CD14-positive monocyte (primary cell): ENCODE measurements around the gene GRID1. TPM values are rescaled to one million over a fixed set of nuclear protein-coding genes. Genes with fewer than 3 reads are reported as not detected.

Experiments used
- DNase-seq, 3 donors: peaks; one replicate each; pipeline ENCODE4 v3.0.0-alpha.2; 2011 to 2022
- H2AFZ ChIP-seq: 2 replicates; pipeline ENCODE4 v1.6.0; 2012; ENCODE audit warnings: mild to moderate bottlenecking, low read depth, low read length, inconsistent platforms; ENCODE audit not compliant: insufficient read depth, poor library complexity, severe bottlenecking
- H3K27ac ChIP-seq, 2 donors: 1 replicate in 1 of 2; 2 replicates in 1 of 2; pipeline ENCODE4 v1.5.1; 2012 to 2013; ENCODE audit warnings: low read length in 2 of 2, control low read depth in 1 of 2, inconsistent platforms in 1 of 2, low read depth in 1 of 2, mild to moderate bottlenecking in 1 of 2
- H3K27me3 ChIP-seq, 2 donors: one replicate each; pipeline versions ENCODE4 v1.6.0 to v1.6.1; 2011 to 2013; ENCODE audit warnings: low read length in 2 of 2; ENCODE audit not compliant: control insufficient read depth in 2 of 2, insufficient read depth in 2 of 2
- H3K36me3 ChIP-seq, 2 donors: replicated peaks in 1 of 2; 1 replicate in 1 of 2; 2 replicates in 1 of 2; pipeline versions ENCODE4 v1.5.1 to v1.6.1; 2012 to 2013; ENCODE audit warnings: low read length in 2 of 2, control low read depth in 1 of 2, inconsistent platforms in 1 of 2, mild to moderate bottlenecking in 1 of 2; ENCODE audit not compliant: insufficient read depth in 2 of 2, control insufficient read depth in 1 of 2
- H3K4me1 ChIP-seq, 2 donors: 1 replicate in 1 of 2; 2 replicates in 1 of 2; pipeline versions ENCODE4 v1.5.1 to v1.6.1; 2012 to 2013; ENCODE audit warnings: low read length in 2 of 2, control low read depth in 1 of 2, inconsistent platforms in 1 of 2, mild to moderate bottlenecking in 1 of 2, moderate library complexity in 1 of 2; ENCODE audit not compliant: insufficient read depth in 2 of 2, control insufficient read depth in 1 of 2
- H3K4me2 ChIP-seq: replicated peaks from 2 replicates; pipeline ENCODE3; 2012; ENCODE audit warnings: low read length, moderate library complexity, mild to moderate bottlenecking; ENCODE audit not compliant: poor library complexity, severe bottlenecking; ENCODE audit errors: extremely low read depth
- H3K4me3 ChIP-seq, 3 experiments: fragments of 200-600 bp in 1 of 3; sonication (generic) in 1 of 3; replicated peaks in 1 of 3; 1 replicate in 2 of 3; 2 replicates in 1 of 3; pipeline ENCODE4 v1.5.1; 2011 to 2013; ENCODE audit warnings: low read length in 3 of 3, mild to moderate bottlenecking in 3 of 3, control low read depth in 2 of 3, low read depth in 2 of 3, inconsistent platforms in 1 of 3, moderate library complexity in 1 of 3
- H3K79me2 ChIP-seq: 2 replicates; pipeline ENCODE4 v1.6.0; 2012; ENCODE audit warnings: mild to moderate bottlenecking, control low read depth, inconsistent platforms, low read length, moderate library complexity; ENCODE audit not compliant: insufficient read depth
- H3K9ac ChIP-seq: 2 replicates; pipeline ENCODE4 v1.6.0; 2017; ENCODE audit warnings: low read length, mild to moderate bottlenecking; ENCODE audit not compliant: insufficient read depth, poor library complexity, severe bottlenecking
- H3K9me3 ChIP-seq, 2 donors: replicated peaks in 1 of 2; 1 replicate in 1 of 2; 2 replicates in 1 of 2; pipeline versions ENCODE4 v1.5.1 to v1.6.1; 2012 to 2013; ENCODE audit warnings: low read length in 2 of 2, control low read depth in 1 of 2; ENCODE audit not compliant: control insufficient read depth in 1 of 2, insufficient read depth in 1 of 2
- H4K20me1 ChIP-seq: 2 replicates; pipeline ENCODE4 v1.6.0; 2012; ENCODE audit warnings: mild to moderate bottlenecking, low read length, control low read depth, moderate library complexity; ENCODE audit not compliant: insufficient read depth
- H3K27ac Mint-ChIP-seq, 7 donors: one replicate each; pipeline ENCODE4 v1.8.0; 2020; ENCODE audit warnings: mild to moderate bottlenecking in 7 of 7, mixed read lengths in 7 of 7, moderate library complexity in 6 of 7, inconsistent platforms in 2 of 7
- H3K27me3 Mint-ChIP-seq, 3 donors: one replicate each; pipeline ENCODE4 v1.8.0; 2021 to 2022; ENCODE audit warnings: low read depth in 3 of 3, mild to moderate bottlenecking in 3 of 3, mixed read lengths in 3 of 3, moderate library complexity in 3 of 3, inconsistent platforms in 1 of 3
- H3K36me3 Mint-ChIP-seq, 2 donors: one replicate each; pipeline ENCODE4 v1.8.0; 2020; ENCODE audit warnings: mixed read lengths in 2 of 2, inconsistent platforms in 1 of 2, mild to moderate bottlenecking in 1 of 2
- H3K4me1 Mint-ChIP-seq: one replicate; pipeline ENCODE4 v1.8.0; 2020; ENCODE audit warnings: mild to moderate bottlenecking, mixed read lengths
- H3K4me3 Mint-ChIP-seq, 2 donors: one replicate each; pipeline ENCODE4 v1.8.0; 2020; ENCODE audit warnings: mild to moderate bottlenecking in 2 of 2, mixed read lengths in 2 of 2, moderate library complexity in 1 of 2
- H3K9me3 Mint-ChIP-seq, 7 donors: one replicate each; pipeline ENCODE4 v1.8.0; 2020 to 2022; ENCODE audit warnings: mixed read lengths in 7 of 7, mild to moderate bottlenecking in 6 of 7, moderate library complexity in 6 of 7, inconsistent platforms in 2 of 7
- CTCF ChIP-seq: fragments of 200-600 bp; IDR thresholded peaks from one replicate; pipeline ENCODE4 v1.8.0; 2022; ENCODE audit warnings: antibody characterized with exemption, mild to moderate bottlenecking
- WGBS: methylation state at CpG from one replicate; pipeline ENCODE4 v1.1.5; 2013; ENCODE audit warnings: missing lambda C conversion rate; ENCODE audit not compliant: insufficient coverage; 5-methylcytosine and 5-hydroxymethylcytosine counted together
- intact Hi-C, 2 donors: fragments of 100-400 bp; cut with micrococcal nuclease; formaldehyde crosslinking; loops; one replicate each; pipeline versions ENCODE4 v1.15.0 to v1.15.1; 2023
- polyA plus RNA-seq, 3 donors: library from polyadenylated mRNA; depleted of rRNA in 1 of 3; unstranded in 2 of 3; stranded (reverse) in 1 of 3; fragments of 300-500 nt in 2 of 3; fragments of >200 nt in 1 of 3; fragmentation: Illumina TruSeq in 2 of 3; gene quantifications; 1 replicate in 2 of 3; 2 replicates in 1 of 3; pipeline ENCODE4 v1.2.3, GENCODE V29; 2012 to 2021

GRID1 gene
- polyA plus RNA-seq, 3 donors = not detected

- 90% methylated on average over 3 of the region's 5 CpGs for WGBS
- DNase-seq = no peak
- H3K36me3 ChIP-seq = no peaks in the 10 kb centered on the region
- no peaks in the 10 kb centered on the region for H4K20me1 ChIP-seq
- Mint-ChIP-seq H3K4me3 (no peak overlapping the region), H3K36me3 (no peaks in the 10 kb centered on the region), H3K27me3 (peaks cover 0 to 2% (median 0%) of the 10 kb centered on the region in 3 donors), H3K27ac (no peak overlapping the region), H3K9me3 (peaks cover 3 to 15% (median 11%) of the 10 kb centered on the region in 7 donors), H3K4me1 (no peaks in the 10 kb centered on the region)
- H3K79me2 ChIP-seq = no peaks in the 10 kb centered on the region
- no peaks in the 10 kb centered on the region for H3K4me1 ChIP-seq
- no peaks in the 10 kb centered on the region for H3K27me3 ChIP-seq
- TF ChIP-seq CTCF = no peak
- H3K9me3 ChIP-seq = peaks cover 4 to 21% of the 10 kb centered on the region in 2 donors
- no peak overlapping the region for H2AFZ ChIP-seq
- H3K4me3 ChIP-seq = no peak overlapping the region
- no peak overlapping the region for H3K4me2 ChIP-seq
- intact Hi-C loops = no loop called here
- no peak overlapping the region for H3K27ac ChIP-seq
- H3K9ac ChIP-seq = no peak overlapping the region
Measured at GRCh38 chr10:85647741-85648140, 718.9 kb downstream of the GRID1 start.

- no peak overlapping the region for H3K4me3 Mint-ChIP-seq
- no peak overlapping the region for H3K4me2 ChIP-seq
Measured at GRCh38 chr10:85645926-85646711, 720.5 kb downstream of the GRID1 start.

More at GRCh38 chr10:85645926-85646711, 720.5 kb downstream of the GRID1 start:
- Mint-ChIP-seq H3K36me3 (no peaks in the 10 kb centered on the region), H3K27ac (no peak overlapping the region), H3K9me3 (peaks cover 3 to 15% (median 9%) of the 10 kb centered on the region in 7 donors), H3K27me3 (peaks cover 0 to 2% (median 0%) of the 10 kb centered on the region in 3 donors), H3K4me1 (no peaks in the 10 kb centered on the region)
- no peak for TF ChIP-seq CTCF
- Histone ChIP-seq H3K79me2 (no peaks in the 10 kb centered on the region), H3K27ac (no peak overlapping the region), H3K9ac (no peak overlapping the region), H3K27me3 (no peaks in the 10 kb centered on the region), H2AFZ (no peak overlapping the region), H3K9me3 (peaks cover 4 to 21% of the 10 kb centered on the region in 2 donors), H4K20me1 (no peaks in the 10 kb centered on the region), H3K4me1 (no peaks in the 10 kb centered on the region), H3K4me3 (no peak overlapping the region), H3K36me3 (no peaks in the 10 kb centered on the region)
- DNase-seq = no peak
- intact Hi-C loops = no loop called here
- 96% methylated on average over 5 of the region's 7 CpGs for WGBS
